ENCODE results near the gene PPTC7.

GRCh38 chr12:110619534-110619953 lies 36.4 kb upstream of the PPTC7 start:
- TF ChIP-seq CTCF (IDR thresholded peaks at IDR 0.05; ENCODE audit: low read depth, low read length) (peak; percentile 67), EZH2phosphoT487 (IDR thresholded peaks at IDR 0.05; ENCODE audit: low read depth) (no peak)
